ENCODE measurements around the gene PSME3IP1.

DNA sequence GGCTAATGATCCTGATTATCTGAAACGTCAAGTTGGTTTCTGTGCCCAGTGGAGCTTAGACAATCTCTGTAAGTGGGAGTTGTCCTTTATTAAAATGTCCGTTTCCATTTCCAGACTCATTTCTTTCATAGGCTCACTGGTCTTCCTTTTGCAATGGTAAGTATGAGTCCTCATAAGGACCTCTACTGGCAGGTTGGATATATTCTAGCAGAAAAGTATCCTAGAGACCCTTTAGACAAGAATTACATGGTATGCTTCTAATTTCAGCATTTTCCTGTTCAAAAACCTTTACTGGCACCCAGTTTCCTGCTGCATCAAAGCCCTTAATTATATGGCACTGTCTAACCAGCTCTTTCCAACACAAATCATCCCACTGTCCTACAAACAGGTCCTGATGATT is 31.1 kb upstream of the PSME3IP1 start:
- TF ChIP-seq CTCF (conservative IDR thresholded peaks at IDR 0.05; ENCODE audit: low read depth in 2 of 2): no peak
- no peak for TF ChIP-seq JUNB (IDR thresholded peaks at IDR 0.05; ENCODE audit: unreplicated experiment)
- no peak for TF ChIP-seq POLR2AphosphoS5 (IDR thresholded peaks at IDR 0.05; ENCODE audit: low read depth)
- TF ChIP-seq ETS1 (IDR thresholded peaks at IDR 0.05): no peak
- TF ChIP-seq EZH2phosphoT487 (IDR thresholded peaks at IDR 0.05; ENCODE audit: unreplicated experiment): no peak
- TF ChIP-seq, protein P1, sequence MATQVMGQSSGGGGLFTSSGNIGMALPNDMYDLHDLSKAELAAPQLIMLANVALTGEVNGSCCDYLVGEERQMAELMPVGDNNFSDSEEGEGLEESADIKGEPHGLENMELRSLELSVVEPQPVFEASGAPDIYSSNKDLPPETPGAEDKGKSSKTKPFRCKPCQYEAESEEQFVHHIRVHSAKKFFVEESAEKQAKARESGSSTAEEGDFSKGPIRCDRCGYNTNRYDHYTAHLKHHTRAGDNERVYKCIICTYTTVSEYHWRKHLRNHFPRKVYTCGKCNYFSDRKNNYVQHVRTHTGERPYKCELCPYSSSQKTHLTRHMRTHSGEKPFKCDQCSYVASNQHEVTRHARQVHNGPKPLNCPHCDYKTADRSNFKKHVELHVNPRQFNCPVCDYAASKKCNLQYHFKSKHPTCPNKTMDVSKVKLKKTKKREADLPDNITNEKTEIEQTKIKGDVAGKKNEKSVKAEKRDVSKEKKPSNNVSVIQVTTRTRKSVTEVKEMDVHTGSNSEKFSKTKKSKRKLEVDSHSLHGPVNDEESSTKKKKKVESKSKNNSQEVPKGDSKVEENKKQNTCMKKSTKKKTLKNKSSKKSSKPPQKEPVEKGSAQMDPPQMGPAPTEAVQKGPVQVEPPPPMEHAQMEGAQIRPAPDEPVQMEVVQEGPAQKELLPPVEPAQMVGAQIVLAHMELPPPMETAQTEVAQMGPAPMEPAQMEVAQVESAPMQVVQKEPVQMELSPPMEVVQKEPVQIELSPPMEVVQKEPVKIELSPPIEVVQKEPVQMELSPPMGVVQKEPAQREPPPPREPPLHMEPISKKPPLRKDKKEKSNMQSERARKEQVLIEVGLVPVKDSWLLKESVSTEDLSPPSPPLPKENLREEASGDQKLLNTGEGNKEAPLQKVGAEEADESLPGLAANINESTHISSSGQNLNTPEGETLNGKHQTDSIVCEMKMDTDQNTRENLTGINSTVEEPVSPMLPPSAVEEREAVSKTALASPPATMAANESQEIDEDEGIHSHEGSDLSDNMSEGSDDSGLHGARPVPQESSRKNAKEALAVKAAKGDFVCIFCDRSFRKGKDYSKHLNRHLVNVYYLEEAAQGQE (IDR thresholded peaks at IDR 0.05; ENCODE audit: unreplicated experiment): no peak
- TF ChIP-seq EZH2 (IDR thresholded peaks at IDR 0.05; ENCODE audit: low read depth, unreplicated experiment): no peak
- TF ChIP-seq ZNF462 (CRISPR knock-in tag; IDR thresholded peaks at IDR 0.05): no peak
- TF ChIP-seq NANOG (IDR thresholded peaks at IDR 0.05; ENCODE audit: borderline replicate concordance): no peak
- no peak for TF ChIP-seq STAT1 (IDR thresholded peaks at IDR 0.05; ENCODE audit: unreplicated experiment)
- no peak for TF ChIP-seq ZNF114 (CRISPR knock-in tag; IDR thresholded peaks at IDR 0.05)

Data from GM23338 (cell line).